ENCODE data around the gene PTOV1.

Gene PTOV1

GRCh38 chr19:49887037-49887664 lies 36.2 kb downstream of the PTOV1 start:
- Histone ChIP-seq H3K4me2 (ENCODE audit: low read length) (no peak overlapping the region), H2AK5ac (ENCODE audit: low read length) (no peak overlapping the region), H3K4ac (ENCODE audit: low read depth, low read length) (no peak overlapping the region), H4K8ac (ENCODE audit: low read depth, low read length) (no peak overlapping the region), H4K12ac (ENCODE audit: low read depth, low read length) (no peak overlapping the region), H2BK12ac (ENCODE audit: low read length) (no peak overlapping the region), H2AFZ (ENCODE audit: insufficient read depth, low read length, poor library complexity) (no peak overlapping the region), H3K36me3 (ENCODE audit: control insufficient read depth in 1 of 2, insufficient read depth in 2 of 2, low read length in 2 of 2) (peaks cover 34 to 37% of the 10 kb centered on the region in 2 experiments), H2BK120ac (ENCODE audit: insufficient read depth, low read length, poor library complexity) (no peak overlapping the region), H4K91ac (ENCODE audit: low read depth, low read length) (no peak overlapping the region), H3K4me3 (ENCODE audit: low read depth, low read length) (no peak overlapping the region), H3K79me1 (ENCODE audit: low read length) (no peaks in the 10 kb centered on the region), H3K9me3 (ENCODE audit: insufficient read depth, low read depth, low read length) (peaks cover 16% of the 10 kb centered on the region), H2BK5ac (ENCODE audit: low read depth, low read length, poor library complexity) (no peak overlapping the region), H3K18ac (ENCODE audit: low read length) (no peak overlapping the region), H3K14ac (ENCODE audit: low read length) (no peak overlapping the region), H3K4me1 (ENCODE audit: control insufficient read depth in 1 of 2, insufficient read depth in 2 of 2, low read length in 2 of 2) (peaks cover 3 to 8% of the 10 kb centered on the region in 2 experiments), H3K9ac (ENCODE audit: low read length) (no peak overlapping the region), H3K27ac (ENCODE audit: low read depth, low read length) (no peak overlapping the region), H3K23ac (ENCODE audit: low read length) (no peak overlapping the region), H3K79me2 (ENCODE audit: control insufficient read depth, insufficient read depth, low read length, poor library complexity) (no peaks in the 10 kb centered on the region), H3K27me3 (ENCODE audit: insufficient read depth, low read length) (no peaks in the 10 kb centered on the region)
- DNase-seq = no peak
- WGBS (ENCODE audit: extremely low coverage, insufficient coverage, insufficient read length) = no CpG with 5 or more reads among the region's 23 CpGs

DNA sequence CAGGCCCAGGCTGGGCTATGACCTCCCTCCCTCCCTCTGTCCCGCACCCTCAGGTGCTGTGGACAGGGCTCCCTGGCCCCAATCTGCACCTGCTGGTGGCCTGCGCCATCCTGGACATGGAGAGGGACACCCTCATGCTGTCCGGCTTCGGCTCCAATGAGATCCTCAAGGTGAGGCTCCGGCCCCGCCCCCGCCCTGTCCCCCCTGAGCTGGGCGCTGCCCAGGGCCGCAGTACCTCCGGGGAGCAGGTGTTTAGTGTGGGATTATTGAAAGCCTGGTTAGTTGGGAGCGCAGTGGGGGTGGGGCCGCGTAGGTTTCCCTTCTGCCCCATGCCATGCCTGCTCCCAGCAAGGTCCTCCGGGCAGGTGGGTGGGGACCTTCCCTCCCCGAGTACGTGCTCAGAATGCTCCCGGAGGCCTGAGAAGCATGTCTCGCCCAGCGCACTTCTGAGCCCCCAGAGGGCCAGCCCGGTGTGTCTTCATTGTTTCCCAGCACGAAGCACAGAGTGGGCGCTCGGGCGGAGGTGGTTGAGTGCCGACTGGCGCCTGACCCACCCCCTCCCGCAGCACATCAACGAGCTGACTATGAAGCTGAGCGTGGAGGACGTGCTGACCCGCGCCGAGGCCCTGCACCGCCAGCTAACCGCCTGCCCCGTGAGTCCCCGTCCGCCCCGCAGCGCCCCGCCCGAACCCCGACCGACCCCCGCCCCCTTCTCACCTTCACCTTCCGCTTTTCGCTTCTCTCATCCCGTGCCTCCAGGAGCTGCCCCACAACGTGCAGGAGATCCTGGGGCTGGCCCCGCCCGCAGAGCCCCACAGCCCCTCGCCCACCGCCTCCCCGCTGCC lies 36.9 kb downstream of the PTOV1 start:
- H3K36me3 ChIP-seq (ENCODE audit: control insufficient read depth in 1 of 2, insufficient read depth in 2 of 2, low read length in 2 of 2) = peaks cover 27 to 29% of the 10 kb centered on the region in 2 experiments
- no peak overlapping the region for H2AK5ac ChIP-seq (ENCODE audit: low read length)
- no peak overlapping the region for H2BK120ac ChIP-seq (ENCODE audit: insufficient read depth, low read length, poor library complexity)
- H3K79me1 ChIP-seq (ENCODE audit: low read length) = no peaks in the 10 kb centered on the region
- peaks cover 3 to 8% of the 10 kb centered on the region in 2 experiments for H3K4me1 ChIP-seq (ENCODE audit: control insufficient read depth in 1 of 2, insufficient read depth in 2 of 2, low read length in 2 of 2)
- H3K4me2 ChIP-seq (ENCODE audit: low read length) = no peak overlapping the region
- H3K9me3 ChIP-seq (ENCODE audit: insufficient read depth, low read depth, low read length) = peaks cover 17% of the 10 kb centered on the region
- no peak overlapping the region for H3K9ac ChIP-seq (ENCODE audit: low read length)
- H3K27me3 ChIP-seq (ENCODE audit: insufficient read depth, low read length) = no peaks in the 10 kb centered on the region
- H3K18ac ChIP-seq (ENCODE audit: low read length) = no peak overlapping the region
- no peaks in the 10 kb centered on the region for H3K79me2 ChIP-seq (ENCODE audit: control insufficient read depth, insufficient read depth, low read length, poor library complexity)
- DNase-seq = no peak
- H3K4ac ChIP-seq (ENCODE audit: low read depth, low read length) = no peak overlapping the region
- H2BK12ac ChIP-seq (ENCODE audit: low read length) = no peak overlapping the region
- no peak overlapping the region for H4K8ac ChIP-seq (ENCODE audit: low read depth, low read length)
- no peak overlapping the region for H2AFZ ChIP-seq (ENCODE audit: insufficient read depth, low read length, poor library complexity)
- H2BK5ac ChIP-seq (ENCODE audit: low read depth, low read length, poor library complexity) = no peak overlapping the region
- 100% methylated on average over 2 of the region's 54 CpGs for WGBS (ENCODE audit: extremely low coverage, insufficient coverage, insufficient read length)
- H4K12ac ChIP-seq (ENCODE audit: low read depth, low read length) = no peak overlapping the region
- no peak overlapping the region for H3K14ac ChIP-seq (ENCODE audit: low read length)
- no peak overlapping the region for H3K27ac ChIP-seq (ENCODE audit: low read depth, low read length)
- no peak overlapping the region for H3K23ac ChIP-seq (ENCODE audit: low read length)
- H3K4me3 ChIP-seq (ENCODE audit: low read depth, low read length) = no peak overlapping the region
- no peak overlapping the region for H4K91ac ChIP-seq (ENCODE audit: low read depth, low read length)

GRCh38 chr19:49888510-49888824 lies 37.5 kb downstream of the PTOV1 start:
- H3K36me3 ChIP-seq (ENCODE audit: control insufficient read depth in 1 of 2, insufficient read depth in 2 of 2, low read length in 2 of 2) = peaks cover 21 to 24% of the 10 kb centered on the region in 2 experiments
- no peak overlapping the region for H3K4me3 ChIP-seq (ENCODE audit: low read depth, low read length)
- no peak overlapping the region for H3K14ac ChIP-seq (ENCODE audit: low read length)
- no peak overlapping the region for H2BK12ac ChIP-seq (ENCODE audit: low read length)
- H3K4me2 ChIP-seq (ENCODE audit: low read length) = no peak overlapping the region
- H3K9ac ChIP-seq (ENCODE audit: low read length) = no peak overlapping the region
- no peak overlapping the region for H4K91ac ChIP-seq (ENCODE audit: low read depth, low read length)
- no peak overlapping the region for H4K8ac ChIP-seq (ENCODE audit: low read depth, low read length)
- no peak overlapping the region for H2BK120ac ChIP-seq (ENCODE audit: insufficient read depth, low read length, poor library complexity)
- no peak overlapping the region for H3K27ac ChIP-seq (ENCODE audit: low read depth, low read length)
- H2AK5ac ChIP-seq (ENCODE audit: low read length) = no peak overlapping the region
- H3K79me1 ChIP-seq (ENCODE audit: low read length) = no peaks in the 10 kb centered on the region
- no CpG with 5 or more reads among the region's 18 CpGs for WGBS (ENCODE audit: extremely low coverage, insufficient coverage, insufficient read length)
- H3K79me2 ChIP-seq (ENCODE audit: control insufficient read depth, insufficient read depth, low read length, poor library complexity) = no peaks in the 10 kb centered on the region
- no peak overlapping the region for H3K18ac ChIP-seq (ENCODE audit: low read length)
- DNase-seq = no peak
- no peak overlapping the region for H2AFZ ChIP-seq (ENCODE audit: insufficient read depth, low read length, poor library complexity)
- H3K27me3 ChIP-seq (ENCODE audit: insufficient read depth, low read length) = no peaks in the 10 kb centered on the region
- no peak overlapping the region for H2BK5ac ChIP-seq (ENCODE audit: low read depth, low read length, poor library complexity)
- H3K23ac ChIP-seq (ENCODE audit: low read length) = no peak overlapping the region
- no peak overlapping the region for H3K4ac ChIP-seq (ENCODE audit: low read depth, low read length)
- peaks cover 13% of the 10 kb centered on the region for H3K9me3 ChIP-seq (ENCODE audit: insufficient read depth, low read depth, low read length)
- peaks cover 3 to 8% of the 10 kb centered on the region in 2 experiments for H3K4me1 ChIP-seq (ENCODE audit: control insufficient read depth in 1 of 2, insufficient read depth in 2 of 2, low read length in 2 of 2)
- no peak overlapping the region for H4K12ac ChIP-seq (ENCODE audit: low read depth, low read length)

- Histone ChIP-seq H4K91ac (ENCODE audit: low read depth, low read length) (no peak overlapping the region), H4K12ac (ENCODE audit: low read depth, low read length) (no peak overlapping the region), H3K36me3 (ENCODE audit: control insufficient read depth in 1 of 2, insufficient read depth in 2 of 2, low read length in 2 of 2) (peaks cover 14 to 17% of the 10 kb centered on the region in 2 experiments), H2BK5ac (ENCODE audit: low read depth, low read length, poor library complexity) (no peak overlapping the region), H3K79me2 (ENCODE audit: control insufficient read depth, insufficient read depth, low read length, poor library complexity) (no peaks in the 10 kb centered on the region), H3K9ac (ENCODE audit: low read length) (no peak overlapping the region), H2AK5ac (ENCODE audit: low read length) (no peak overlapping the region), H3K23ac (ENCODE audit: low read length) (no peak overlapping the region), H3K27me3 (ENCODE audit: insufficient read depth, low read length) (no peaks in the 10 kb centered on the region), H3K4me2 (ENCODE audit: low read length) (no peak overlapping the region), H3K27ac (ENCODE audit: low read depth, low read length) (no peak overlapping the region), H2AFZ (ENCODE audit: insufficient read depth, low read length, poor library complexity) (no peak overlapping the region), H3K4ac (ENCODE audit: low read depth, low read length) (no peak overlapping the region), H3K4me1 (ENCODE audit: control insufficient read depth in 1 of 2, insufficient read depth in 2 of 2, low read length in 2 of 2) (peaks cover 3 to 8% of the 10 kb centered on the region in 2 experiments), H3K79me1 (ENCODE audit: low read length) (no peaks in the 10 kb centered on the region), H2BK120ac (ENCODE audit: insufficient read depth, low read length, poor library complexity) (no peak overlapping the region), H3K18ac (ENCODE audit: low read length) (no peak overlapping the region), H3K9me3 (ENCODE audit: insufficient read depth, low read depth, low read length) (peaks cover 14% of the 10 kb centered on the region), H3K14ac (ENCODE audit: low read length) (no peak overlapping the region), H2BK12ac (ENCODE audit: low read length) (no peak overlapping the region), H4K8ac (ENCODE audit: low read depth, low read length) (no peak overlapping the region), H3K4me3 (ENCODE audit: low read depth, low read length) (no peak overlapping the region)
- DNase-seq = no peak
- WGBS (ENCODE audit: extremely low coverage, insufficient coverage, insufficient read length) = no CpG with 5 or more reads among the region's 23 CpGs
Observed at GRCh38 chr19:49889038-49889686, 38.2 kb downstream of the PTOV1 start.
